Measurements from ENCODE around the gene ADISSP. TPM values are rescaled to one million over a fixed set of nuclear protein-coding genes. Genes with fewer than 3 reads are reported as not detected.
A peak's percentile ranks its signal among the peaks of the same experiment; 100 is the strongest.

Gene ADISSP
- total and polyA plus RNA-seq, 9 of the 15 experiments (the other 6 are each of a cell fraction or from before 2014, with no cell fraction given): 1.4 to 70.6 (median 23.4) TPM

- TF ChIP-seq KDM4B (IDR thresholded peaks at IDR 0.05; ENCODE audit: borderline replicate concordance in 2 of 2, low read depth in 1 of 2) (no peak), NFE2L1 (tag; IDR thresholded peaks at IDR 0.05; ENCODE audit: borderline replicate concordance, low read depth) (no peak), DACH1 (IDR thresholded peaks at IDR 0.05; ENCODE audit: partially characterized antibody) (peak; percentile 79), CAMTA2 (CRISPR knock-in tag; conservative IDR thresholded peaks at IDR 0.05) (no peak), TCFL5 (CRISPR knock-in tag; conservative IDR thresholded peaks at IDR 0.05) (no peak), ESRRB (CRISPR knock-in tag; IDR thresholded peaks at IDR 0.05; ENCODE audit: borderline replicate concordance) (no peak), GABPB1 (CRISPR knock-in tag; IDR thresholded peaks at IDR 0.05) (peak; percentile 27; the same call in 1 of the 2 replicates), ZHX1 (conservative IDR thresholded peaks at IDR 0.05; ENCODE audit: low read length) (peak; percentile 94), IRF1 (CRISPR knock-in tag; IDR thresholded peaks at IDR 0.05; ENCODE audit: borderline replicate concordance) (no peak), ZFP30 (CRISPR knock-in tag; IDR thresholded peaks at IDR 0.05; ENCODE audit: borderline replicate concordance) (no peak), BRD9 (IDR thresholded peaks at IDR 0.05; ENCODE audit: low read depth, partially characterized antibody) (no peak), ARID2 (IDR thresholded peaks at IDR 0.05) (no peak), PHF21A (IDR thresholded peaks at IDR 0.05; ENCODE audit: borderline replicate concordance, low read depth) (no peak), STAT5A (IDR thresholded peaks at IDR 0.05; ENCODE audit: borderline replicate concordance, low read length) (no peak), HMG20A (CRISPR knock-in tag; conservative IDR thresholded peaks at IDR 0.05) (no peak), ZNF174 (CRISPR knock-in tag; IDR thresholded peaks at IDR 0.05) (no peak), ZNF224 (CRISPR knock-in tag; IDR thresholded peaks at IDR 0.05) (no peak), ZEB2 (IDR thresholded peaks at IDR 0.05) (no peak), POLR2AphosphoS5 (IDR thresholded peaks at IDR 0.05; ENCODE audit: control insufficient read depth, insufficient read depth, low read depth, low read length) (no peak; the same call in 1 of the 2 replicates)
- TF ChIP-seq, protein P1, sequence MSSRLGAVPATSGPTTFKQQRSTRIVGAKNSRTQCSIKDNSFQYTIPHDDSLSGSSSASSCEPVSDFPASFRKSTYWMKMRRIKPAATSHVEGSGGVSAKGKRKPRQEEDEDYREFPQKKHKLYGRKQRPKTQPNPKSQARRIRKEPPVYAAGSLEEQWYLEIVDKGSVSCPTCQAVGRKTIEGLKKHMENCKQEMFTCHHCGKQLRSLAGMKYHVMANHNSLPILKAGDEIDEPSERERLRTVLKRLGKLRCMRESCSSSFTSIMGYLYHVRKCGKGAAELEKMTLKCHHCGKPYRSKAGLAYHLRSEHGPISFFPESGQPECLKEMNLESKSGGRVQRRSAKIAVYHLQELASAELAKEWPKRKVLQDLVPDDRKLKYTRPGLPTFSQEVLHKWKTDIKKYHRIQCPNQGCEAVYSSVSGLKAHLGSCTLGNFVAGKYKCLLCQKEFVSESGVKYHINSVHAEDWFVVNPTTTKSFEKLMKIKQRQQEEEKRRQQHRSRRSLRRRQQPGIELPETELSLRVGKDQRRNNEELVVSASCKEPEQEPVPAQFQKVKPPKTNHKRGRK (tag; IDR thresholded peaks at IDR 0.05): no peak
- TF ChIP-seq, protein P2, sequence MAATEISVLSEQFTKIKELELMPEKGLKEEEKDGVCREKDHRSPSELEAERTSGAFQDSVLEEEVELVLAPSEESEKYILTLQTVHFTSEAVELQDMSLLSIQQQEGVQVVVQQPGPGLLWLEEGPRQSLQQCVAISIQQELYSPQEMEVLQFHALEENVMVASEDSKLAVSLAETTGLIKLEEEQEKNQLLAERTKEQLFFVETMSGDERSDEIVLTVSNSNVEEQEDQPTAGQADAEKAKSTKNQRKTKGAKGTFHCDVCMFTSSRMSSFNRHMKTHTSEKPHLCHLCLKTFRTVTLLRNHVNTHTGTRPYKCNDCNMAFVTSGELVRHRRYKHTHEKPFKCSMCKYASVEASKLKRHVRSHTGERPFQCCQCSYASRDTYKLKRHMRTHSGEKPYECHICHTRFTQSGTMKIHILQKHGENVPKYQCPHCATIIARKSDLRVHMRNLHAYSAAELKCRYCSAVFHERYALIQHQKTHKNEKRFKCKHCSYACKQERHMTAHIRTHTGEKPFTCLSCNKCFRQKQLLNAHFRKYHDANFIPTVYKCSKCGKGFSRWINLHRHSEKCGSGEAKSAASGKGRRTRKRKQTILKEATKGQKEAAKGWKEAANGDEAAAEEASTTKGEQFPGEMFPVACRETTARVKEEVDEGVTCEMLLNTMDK (IDR thresholded peaks at IDR 0.05; ENCODE audit: borderline replicate concordance, insufficient read depth, low read depth, low read length, poor library complexity, severe bottlenecking): no peak
Measured at GRCh38 chr20:3781153-3781910, 13.8 kb upstream of the ADISSP start, which contains the start of gene SPEF1 (continued).

Data from K562 (cell line).